HEK293 (cell line): Measurements from ENCODE around the gene CGB2.
A peak's percentile ranks its signal among the peaks of the same experiment; 100 is the strongest.

Experiments
- GFI1B ChIP-seq: fragments of 450-650 bp; formaldehyde crosslinking; IDR thresholded peaks from 2 replicates; pipeline ENCODE4 v1.5.1; 2016; ENCODE audit warnings: missing biosample characterization, missing genetic modification characterization
- GLIS1 ChIP-seq: fragments of 450-650 bp; formaldehyde crosslinking; IDR thresholded peaks from 2 replicates; pipeline ENCODE4 v1.5.1; 2016; ENCODE audit warnings: missing biosample characterization, missing genetic modification characterization
- HIC1 ChIP-seq: fragments of 450-650 bp; formaldehyde crosslinking; IDR thresholded peaks from 2 replicates; pipeline ENCODE4 v1.5.1; 2016; ENCODE audit warnings: missing biosample characterization, missing genetic modification characterization
- KLF1 ChIP-seq: fragments of 450-650 bp; formaldehyde crosslinking; IDR thresholded peaks from 2 replicates; pipeline ENCODE4 v1.5.1; 2016; ENCODE audit warnings: missing biosample characterization, missing genetic modification characterization
- KLF9 ChIP-seq: fragments of 450-650 bp; formaldehyde crosslinking; IDR thresholded peaks from 2 replicates; pipeline ENCODE4 v1.5.1; 2016; ENCODE audit warnings: missing biosample characterization, missing genetic modification characterization, low read depth
- PATZ1 ChIP-seq: fragments of 450-650 bp; formaldehyde crosslinking; IDR thresholded peaks from 2 replicates; pipeline ENCODE4 v1.5.1; 2016; ENCODE audit warnings: missing biosample characterization, missing genetic modification characterization
- PRDM1 ChIP-seq: fragments of 450-650 bp; formaldehyde crosslinking; IDR thresholded peaks from 2 replicates; pipeline ENCODE4; 2016; ENCODE audit warnings: missing biosample characterization, missing genetic modification characterization
- SP3 ChIP-seq: fragments of 450-650 bp; formaldehyde crosslinking; IDR thresholded peaks from 2 replicates; pipeline ENCODE4 v1.5.1; 2016; ENCODE audit warnings: missing biosample characterization, missing genetic modification characterization
- YY2 ChIP-seq: fragments of 450-650 bp; formaldehyde crosslinking; IDR thresholded peaks from 2 replicates; pipeline ENCODE4 v1.5.1; 2016; ENCODE audit warnings: missing biosample characterization, missing genetic modification characterization
- ZBTB20 ChIP-seq: fragments of 450-650 bp; formaldehyde crosslinking; IDR thresholded peaks from 2 replicates; pipeline ENCODE4 v1.5.1; 2016; ENCODE audit warnings: missing biosample characterization, missing genetic modification characterization
- ZBTB48 ChIP-seq: fragments of 450-650 bp; formaldehyde crosslinking; IDR thresholded peaks from 2 replicates; pipeline ENCODE4 v1.5.1; 2016; ENCODE audit warnings: missing biosample characterization, missing genetic modification characterization
- ZEB2 ChIP-seq: fragments of 450-650 bp; formaldehyde crosslinking; IDR thresholded peaks from 2 replicates; pipeline ENCODE4 v1.5.1; 2016; ENCODE audit warnings: missing biosample characterization, missing genetic modification characterization
- ZFP69B ChIP-seq: fragments of 450-650 bp; formaldehyde crosslinking; IDR thresholded peaks from 2 replicates; pipeline ENCODE4 v1.5.1; 2016; ENCODE audit warnings: missing biosample characterization, missing genetic modification characterization
- ZNF10 ChIP-seq: fragments of 450-650 bp; formaldehyde crosslinking; IDR thresholded peaks from 2 replicates; pipeline ENCODE4 v1.5.1; 2017; ENCODE audit warnings: missing biosample characterization, missing genetic modification characterization
- ZNF112 ChIP-seq: fragments of 450-650 bp; formaldehyde crosslinking; IDR thresholded peaks from 2 replicates; pipeline ENCODE4 v1.5.0; 2017; ENCODE audit warnings: missing biosample characterization, missing genetic modification characterization
- ZNF138 ChIP-seq: fragments of 450-650 bp; formaldehyde crosslinking; IDR thresholded peaks from 2 replicates; pipeline ENCODE4 v1.5.1; 2016; ENCODE audit warnings: missing biosample characterization, missing genetic modification characterization, borderline replicate concordance
- ZNF146 ChIP-seq: fragments of 450-650 bp; formaldehyde crosslinking; IDR thresholded peaks from 2 replicates; pipeline ENCODE4 v1.5.1; 2016; ENCODE audit warnings: missing biosample characterization, missing genetic modification characterization
- ZNF18 ChIP-seq: fragments of 450-650 bp; formaldehyde crosslinking; IDR thresholded peaks from 2 replicates; pipeline ENCODE4 v1.5.1; 2016; ENCODE audit warnings: missing biosample characterization, missing genetic modification characterization
- ZNF211 ChIP-seq: fragments of 450-650 bp; formaldehyde crosslinking; IDR thresholded peaks from 2 replicates; pipeline ENCODE4 v1.5.1; 2016; ENCODE audit warnings: low read depth, missing biosample characterization, missing genetic modification characterization
- ZNF24 ChIP-seq: fragments of 450-650 bp; formaldehyde crosslinking; IDR thresholded peaks from 2 replicates; pipeline ENCODE4 v1.5.1; 2016; ENCODE audit warnings: missing biosample characterization, missing genetic modification characterization
- ZNF266 ChIP-seq: fragments of 450-650 bp; formaldehyde crosslinking; IDR thresholded peaks from 2 replicates; pipeline ENCODE4 v1.5.1; 2016; ENCODE audit warnings: missing biosample characterization, missing genetic modification characterization, low read depth
- ZNF302 ChIP-seq: fragments of 450-650 bp; formaldehyde crosslinking; IDR thresholded peaks from 2 replicates; pipeline ENCODE4 v1.5.1; 2016; ENCODE audit warnings: missing biosample characterization, missing genetic modification characterization, low read depth
- ZNF324 ChIP-seq: fragments of 450-650 bp; formaldehyde crosslinking; IDR thresholded peaks from 2 replicates; pipeline ENCODE4 v1.5.1; 2016; ENCODE audit warnings: missing biosample characterization, missing genetic modification characterization
- ZNF366 ChIP-seq: fragments of 450-650 bp; formaldehyde crosslinking; conservative IDR thresholded peaks from 2 replicates; pipeline ENCODE4 v1.5.1; 2016; ENCODE audit warnings: missing biosample characterization, missing genetic modification characterization
- ZNF398 ChIP-seq: fragments of 450-650 bp; formaldehyde crosslinking; IDR thresholded peaks from 2 replicates; pipeline ENCODE4 v1.5.1; 2017; ENCODE audit warnings: missing biosample characterization, missing genetic modification characterization
- ZNF404 ChIP-seq: fragments of 450-650 bp; formaldehyde crosslinking; IDR thresholded peaks from 2 replicates; pipeline ENCODE4 v1.5.1; 2017; ENCODE audit warnings: missing biosample characterization, missing genetic modification characterization
- ZNF501 ChIP-seq: fragments of 450-650 bp; formaldehyde crosslinking; IDR thresholded peaks from 2 replicates; pipeline ENCODE4 v1.5.1; 2016; ENCODE audit warnings: missing biosample characterization, missing genetic modification characterization
- ZNF510 ChIP-seq: fragments of 450-650 bp; formaldehyde crosslinking; IDR thresholded peaks from 2 replicates; pipeline ENCODE4 v1.5.1; 2018; ENCODE audit warnings: mild to moderate bottlenecking, missing genetic modification characterization, missing biosample characterization; ENCODE audit not compliant: insufficient replicate concordance
- ZNF521 ChIP-seq: fragments of 450-650 bp; formaldehyde crosslinking; IDR thresholded peaks from 2 replicates; pipeline ENCODE4 v1.5.1; 2017; ENCODE audit warnings: missing biosample characterization, mild to moderate bottlenecking, missing genetic modification characterization
- ZNF544 ChIP-seq: fragments of 450-650 bp; formaldehyde crosslinking; IDR thresholded peaks from 2 replicates; pipeline ENCODE4 v1.5.0; 2017; ENCODE audit warnings: missing biosample characterization, missing genetic modification characterization
- ZNF621 ChIP-seq: fragments of 450-650 bp; formaldehyde crosslinking; IDR thresholded peaks from 2 replicates; pipeline ENCODE4 v1.5.1; 2017; ENCODE audit warnings: missing biosample characterization, missing genetic modification characterization
- ZNF629 ChIP-seq: fragments of 450-650 bp; formaldehyde crosslinking; IDR thresholded peaks from 2 replicates; pipeline ENCODE4 v1.5.1; 2017; ENCODE audit warnings: missing biosample characterization, missing genetic modification characterization
- ZSCAN23 ChIP-seq: fragments of 450-650 bp; formaldehyde crosslinking; IDR thresholded peaks from 2 replicates; pipeline ENCODE4 v1.5.1; 2016; ENCODE audit warnings: missing biosample characterization, missing genetic modification characterization
- ZSCAN30 ChIP-seq: fragments of 450-650 bp; IDR thresholded peaks from 2 replicates; pipeline ENCODE4 v1.5.1; 2018; ENCODE audit warnings: missing biosample characterization, mild to moderate bottlenecking, missing genetic modification characterization, moderate library complexity

Gene CGB2

GRCh38 chr19:49020931-49021895 lies 10.5 kb upstream of the CGB2 start (continued):
- no peak for TF ChIP-seq ZNF544 (tag by site-specific recombination)
- peak; percentile 67 for TF ChIP-seq ZBTB48 (tag by site-specific recombination)
- peak; percentile 79 for TF ChIP-seq KLF1
- TF ChIP-seq ZNF510: no peak
- 0 out of 2 replicates have a peak, but pooled peaks have one; percentile 55 for TF ChIP-seq ZNF211 (tag by site-specific recombination)
- TF ChIP-seq ZNF629: peak; percentile 29; the same call in 1 of the 2 replicates
- TF ChIP-seq PATZ1 (tag by site-specific recombination): peak; percentile 81
- peak; percentile 52; the same call in 1 of the 2 replicates for TF ChIP-seq ZSCAN23 (tag by site-specific recombination)
- peak; percentile 87 for TF ChIP-seq ZNF398 (tag by site-specific recombination)
- peak; percentile 71; the same call in 1 of the 2 replicates for TF ChIP-seq ZNF10 (tag by site-specific recombination)
- no peak for TF ChIP-seq ZNF146
- TF ChIP-seq ZBTB20 (tag by site-specific recombination): peak; percentile 57
- no peak for TF ChIP-seq ZNF18 (tag by site-specific recombination)
- no peak for TF ChIP-seq ZSCAN30 (tag by site-specific recombination)
- TF ChIP-seq ZNF404: no peak
- TF ChIP-seq ZNF366 (tag by site-specific recombination): peak; percentile 88
- no peak for TF ChIP-seq ZNF266 (tag by site-specific recombination)
- TF ChIP-seq YY2 (tag by site-specific recombination): peak; percentile 42; the same call in 1 of the 2 replicates
- TF ChIP-seq SP3 (tag by site-specific recombination): peak; percentile 45
- peak; percentile 98 for TF ChIP-seq PRDM1 (tag by site-specific recombination)
- 0 out of 2 replicates have a peak, but pooled peaks have one; percentile 41 for TF ChIP-seq ZNF324 (tag by site-specific recombination)
- TF ChIP-seq ZNF138 (tag by site-specific recombination): no peak
- peak; percentile 42; the same call in 1 of the 2 replicates for TF ChIP-seq ZEB2 (tag by site-specific recombination)
- TF ChIP-seq KLF9 (tag by site-specific recombination): peak; percentile 53
- TF ChIP-seq ZNF501: no peak
- TF ChIP-seq ZFP69B: peak; percentile 58
- no peak for TF ChIP-seq ZNF112
- no peak for TF ChIP-seq ZNF302 (tag by site-specific recombination)
- TF ChIP-seq GLIS1 (tag by site-specific recombination): peak; percentile 47
- TF ChIP-seq GFI1B (tag by site-specific recombination): no peak
- TF ChIP-seq ZNF621 (tag by site-specific recombination): no peak
- TF ChIP-seq ZNF24: peak; percentile 69; the same call in 1 of the 2 replicates
- TF ChIP-seq HIC1 (tag by site-specific recombination): 0 out of 2 replicates have a peak, but pooled peaks have one; percentile 36
- no peak for TF ChIP-seq ZNF521 (tag by site-specific recombination)
